ENCODE results near the gene AKR1B1. TPM values are rescaled to one million over a fixed set of nuclear protein-coding genes. Genes with fewer than 3 reads are reported as not detected.

The AKR1B1 gene
- total RNA-seq, 1 experiment from 2014 or later, result 166 TPM

- TF ChIP-seq CTCF (conservative IDR thresholded peaks at IDR 0.05), result no peak
- no peak overlapping the region for H3K56ac ChIP-seq (ENCODE audit: insufficient read length, low read depth, low read length)
- WGBS (ENCODE audit: extremely low coverage, insufficient read length, low lambda C conversion rate), result no CpG with 5 or more reads among the region's 6 CpGs
Measured at GRCh38 chr7:134468054-134468453, 9.2 kb upstream of the AKR1B1 start.

More at GRCh38 chr7:134468054-134468453, 9.2 kb upstream of the AKR1B1 start:
- no peak overlapping the region for H3K4ac ChIP-seq (ENCODE audit: low read depth, low read length)
- H3K79me1 ChIP-seq (ENCODE audit: insufficient read depth, low read depth, low read length, poor library complexity, severe bottlenecking), result no peaks in the 10 kb centered on the region
- no peak overlapping the region for H2BK15ac ChIP-seq (ENCODE audit: low read depth, low read length)
- H3K14ac ChIP-seq (ENCODE audit: insufficient read depth, low read length), result no peak overlapping the region
- H3K4me3 Mint-ChIP-seq, result no peak overlapping the region
- H4K20me1 ChIP-seq (ENCODE audit: control insufficient read depth, insufficient read depth, insufficient read length), result no peaks in the 10 kb centered on the region
- H3K9me3 ChIP-seq (ENCODE audit: control insufficient read depth, low read depth, low read length), result no peaks in the 10 kb centered on the region
- no peaks in the 10 kb centered on the region for H3K4me1 Mint-ChIP-seq
- H3K18ac ChIP-seq (ENCODE audit: insufficient read length, low read depth, low read length), result no peak overlapping the region
- H3K27ac ChIP-seq (ENCODE audit: insufficient read length, low read depth, low read length), result no peak overlapping the region
- H3K27me3 Mint-ChIP-seq (ENCODE audit: low read depth), result no peaks in the 10 kb centered on the region
- H3K23ac ChIP-seq (ENCODE audit: insufficient read length, low read depth, low read length), result no peak overlapping the region
- peaks cover 2 to 4% (median 3%) of the 10 kb centered on the region in 3 experiments; a peak in 2 of 7 replicates for H3K36me3 Mint-ChIP-seq (ENCODE audit: insufficient read depth in 1 of 3, low read depth in 3 of 3)
- H3K9ac ChIP-seq (ENCODE audit: extremely low read depth, insufficient read length, low read length), result no peak overlapping the region
- peaks cover 9 to 13% of the 10 kb centered on the region in 2 experiments; a peak in 4 of 5 replicates for H3K9me3 Mint-ChIP-seq
- DNase-seq, result no peak
- no peak overlapping the region for H2BK5ac ChIP-seq (ENCODE audit: insufficient read length, low read length)
- H3K23me2 ChIP-seq (ENCODE audit: insufficient read length, low read depth, low read length, poor library complexity, severe bottlenecking), result no peaks in the 10 kb centered on the region
- no peak overlapping the region for H3K27ac Mint-ChIP-seq
- H2AFZ ChIP-seq (ENCODE audit: low read length), result no peak overlapping the region
- no peak overlapping the region for H2BK12ac ChIP-seq (ENCODE audit: insufficient read length, low read depth, low read length)
- H2AK5ac ChIP-seq (ENCODE audit: insufficient read length, low read length), result no peak overlapping the region
- no peak overlapping the region for H2BK120ac ChIP-seq (ENCODE audit: low read depth, low read length, poor library complexity, severe bottlenecking)
- H3K79me2 ChIP-seq (ENCODE audit: insufficient read depth, low read length), result no peaks in the 10 kb centered on the region
- no peaks in the 10 kb centered on the region for H3K4me1 ChIP-seq (ENCODE audit: insufficient read depth, low read length)
- no peak overlapping the region for H4K8ac ChIP-seq (replicated peaks; ENCODE audit: insufficient read length, low read depth, low read length)
- H4K5ac ChIP-seq (ENCODE audit: insufficient read length, low read depth, low read length), result no peak overlapping the region
- no peaks in the 10 kb centered on the region for H3K27me3 ChIP-seq (ENCODE audit: insufficient read depth, low read length)
- H4K91ac ChIP-seq (ENCODE audit: insufficient read length, low read depth, low read length), result no peak overlapping the region
- no peak overlapping the region for H3T11ph ChIP-seq (ENCODE audit: low read length)
- H2BK20ac ChIP-seq (ENCODE audit: low read depth, low read length, poor library complexity, severe bottlenecking), result no peak overlapping the region
- no peak overlapping the region for H3K4me2 ChIP-seq (ENCODE audit: insufficient read depth, insufficient read length, low read length)

Data from H9 (cell line).